HG02885 (cell line): ENCODE measurements around the gene C10orf120.

ENCODE experiments used
- ATAC-seq: cut with Tn5 transposase; IDR thresholded peaks from one replicate; pipeline ENCODE4 v1.9.1; 2021; ENCODE audit warnings: mild to moderate bottlenecking; ENCODE audit not compliant: unreplicated experiment, poor library complexity

C10orf120 gene

DNA sequence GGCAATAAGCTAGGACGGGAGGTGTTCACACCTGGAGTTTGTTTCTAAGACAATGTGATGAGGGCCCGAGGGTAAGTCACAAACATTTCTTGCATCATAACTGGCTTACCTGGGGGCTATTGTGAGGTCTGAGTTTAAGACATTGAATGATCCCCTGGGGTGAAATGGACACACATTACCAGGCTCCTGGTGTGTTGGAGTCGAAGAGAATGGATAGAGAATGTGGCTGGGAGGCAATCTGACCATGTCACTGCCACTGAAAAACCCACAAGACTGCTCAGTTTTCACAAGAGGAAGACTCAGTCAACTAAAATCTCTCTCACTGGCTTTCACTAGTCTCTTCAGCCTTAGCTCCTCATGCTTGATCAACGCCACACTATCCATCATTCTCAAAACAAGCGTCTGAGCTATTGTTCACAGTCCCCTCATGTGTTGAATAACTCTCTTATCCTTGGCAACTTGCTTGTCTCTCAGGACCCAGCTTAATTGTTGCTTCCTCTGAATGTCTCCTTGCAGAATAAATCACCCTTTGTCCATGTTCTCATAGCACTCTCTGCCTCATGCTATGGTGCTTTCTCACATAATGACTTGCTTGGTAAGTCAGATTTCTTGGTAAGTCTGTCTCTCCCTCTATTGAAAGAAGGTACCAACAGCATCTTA lies at the start of gene C10orf120:
Gene C10orf120 (minus strand): TSS at position 51 of the 660 bp plus-strand sequence. CDS start 56 bp downstream, outside the sequence.
- ATAC-seq: no peak

DNA sequence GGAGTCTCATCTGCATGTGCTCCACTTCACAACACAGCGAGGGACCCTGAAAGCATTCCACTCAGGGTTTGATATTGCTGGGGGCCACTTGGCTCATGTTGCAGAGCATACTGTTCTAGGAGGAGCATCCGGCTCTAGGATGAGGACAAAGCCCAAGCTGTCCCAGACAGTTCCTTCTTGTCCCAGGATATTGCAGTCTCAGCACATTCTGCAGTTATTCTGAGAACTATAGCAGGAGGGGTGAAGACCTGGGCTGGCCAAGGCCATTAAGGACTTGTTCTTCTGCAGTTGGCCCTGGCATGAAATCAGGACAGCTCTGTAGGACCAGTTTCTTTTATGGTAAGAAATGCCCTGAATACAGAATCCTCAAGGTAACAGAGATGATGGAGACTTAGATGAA lies 48.9 kb upstream of the C10orf120 start:
- no peak for ATAC-seq

DNA sequence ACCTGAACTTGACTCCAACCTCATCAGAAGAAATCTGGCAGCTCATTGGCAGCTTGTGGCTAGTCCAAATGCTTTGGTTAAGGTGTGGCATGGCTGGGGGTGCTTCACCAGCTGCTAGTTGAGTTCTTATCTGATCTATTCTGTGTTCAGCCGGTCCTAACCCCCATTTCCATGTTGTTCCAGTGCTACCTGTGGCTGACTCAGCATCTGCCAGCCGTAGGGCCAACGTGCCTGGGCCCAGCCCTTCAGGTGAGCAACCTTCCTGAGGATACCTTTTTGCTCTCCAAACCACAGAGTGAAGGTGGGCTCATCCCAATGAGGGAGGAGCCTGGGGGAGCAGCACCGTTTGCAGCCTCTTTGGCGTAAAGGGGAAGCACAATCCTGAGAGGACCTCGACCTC lies 46.8 kb upstream of the C10orf120 start:
- no peak for ATAC-seq

GRCh38 chr10:122744257-122744656 lies 44.6 kb upstream of the C10orf120 start:
- ATAC-seq: no peak

DNA sequence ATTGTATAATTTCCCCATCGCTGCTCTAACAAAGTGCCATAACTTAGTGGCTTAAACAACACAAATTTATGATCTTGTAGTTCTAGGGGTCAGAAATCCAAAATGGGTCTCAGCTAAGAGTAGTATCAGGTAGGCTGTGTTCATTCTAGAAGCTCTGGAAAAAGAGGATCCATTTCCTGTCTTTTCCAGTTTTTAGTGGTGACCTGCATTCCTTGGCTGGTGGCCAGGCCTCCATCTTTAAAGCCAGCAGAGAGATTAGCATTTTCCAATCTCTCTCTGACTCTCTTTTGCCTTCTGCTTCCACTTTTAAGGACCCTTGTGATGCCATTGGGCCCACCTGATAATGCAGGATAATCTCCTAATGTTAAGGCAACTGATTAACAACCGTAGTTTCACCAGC lies 41.0 kb upstream of the C10orf120 start:
- no peak for ATAC-seq

- ATAC-seq: no peak
Measured at GRCh38 chr10:122738031-122738430, 38.4 kb upstream of the C10orf120 start.

DNA sequence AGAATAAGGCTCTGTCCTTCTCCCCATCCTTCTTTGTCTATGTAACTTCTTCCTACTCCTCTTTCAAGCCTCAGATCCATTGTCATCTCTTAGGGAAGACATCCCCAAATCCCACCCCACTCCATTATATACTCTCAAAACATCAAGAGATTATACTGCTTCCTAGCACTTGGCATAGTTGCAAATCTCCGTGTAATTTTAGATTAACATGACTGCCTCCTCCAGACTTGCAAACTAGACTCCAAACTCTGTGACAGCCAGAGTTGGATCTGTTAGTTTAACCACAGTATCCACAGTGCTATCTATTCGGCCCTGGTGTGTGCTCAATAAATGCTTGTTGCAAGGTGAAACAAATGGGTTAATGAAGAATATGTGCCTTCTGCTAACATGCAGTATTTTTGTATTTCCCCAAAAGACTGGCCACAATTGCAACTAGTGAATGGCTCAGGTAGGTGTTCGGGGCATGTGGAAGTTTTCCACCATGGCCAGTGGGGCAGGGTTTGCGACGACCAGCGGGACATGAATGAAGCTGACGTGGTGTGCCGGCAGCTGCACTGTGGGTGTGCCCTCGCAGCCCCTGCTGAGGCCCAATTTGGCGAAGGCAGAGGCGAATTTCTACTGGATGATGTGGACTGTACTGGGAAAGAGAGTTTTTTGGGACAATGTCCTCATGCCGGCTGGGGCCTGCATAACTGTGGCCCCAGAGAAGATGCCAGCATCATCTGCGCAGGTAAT lies 34.5 kb upstream of the C10orf120 start:
- no peak for ATAC-seq

DNA sequence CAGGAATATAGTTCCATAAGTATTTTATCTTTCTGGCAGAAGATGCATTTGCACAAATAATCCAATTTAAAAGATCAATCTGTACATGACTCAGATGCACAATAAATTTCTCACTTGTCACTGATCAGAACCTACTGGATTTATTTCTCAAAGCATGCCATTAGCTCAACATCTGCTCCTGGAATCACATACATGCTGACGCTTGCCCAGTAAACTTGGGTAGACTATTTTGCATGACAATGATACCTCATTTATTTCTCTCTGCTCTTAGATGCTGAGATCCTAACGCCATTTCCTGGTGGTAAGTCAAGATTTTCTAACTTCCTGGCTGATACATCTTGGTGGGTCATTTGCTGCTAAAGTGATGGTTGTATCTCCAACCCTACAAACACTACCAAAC lies 33.8 kb upstream of the C10orf120 start:
- ATAC-seq: no peak

- no peak for ATAC-seq
Measured at GRCh38 chr10:122730238-122730637, 30.6 kb upstream of the C10orf120 start.

GRCh38 chr10:122729126-122729525 lies 29.5 kb upstream of the C10orf120 start:
- no peak for ATAC-seq

DNA sequence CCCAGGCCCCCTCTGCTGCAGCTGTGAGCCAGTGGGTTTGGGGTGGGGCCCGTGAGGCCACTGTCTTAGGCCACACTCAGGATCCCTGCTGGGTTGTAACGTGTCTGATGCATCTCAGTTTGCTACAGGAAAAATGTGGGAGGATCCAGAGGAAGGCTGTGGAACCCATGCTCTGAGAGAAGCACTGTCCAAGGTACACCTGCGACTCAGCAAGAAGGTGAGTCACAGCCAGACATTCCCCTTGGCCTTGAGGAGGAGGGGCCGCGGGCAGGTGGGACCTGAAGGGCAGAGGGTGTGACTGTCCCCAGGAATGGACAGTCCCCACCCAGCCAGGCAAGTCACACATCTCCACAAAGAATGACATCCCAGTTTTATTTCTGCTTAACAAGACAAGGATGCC lies 27.8 kb upstream of the C10orf120 start:
- no peak for ATAC-seq

DNA sequence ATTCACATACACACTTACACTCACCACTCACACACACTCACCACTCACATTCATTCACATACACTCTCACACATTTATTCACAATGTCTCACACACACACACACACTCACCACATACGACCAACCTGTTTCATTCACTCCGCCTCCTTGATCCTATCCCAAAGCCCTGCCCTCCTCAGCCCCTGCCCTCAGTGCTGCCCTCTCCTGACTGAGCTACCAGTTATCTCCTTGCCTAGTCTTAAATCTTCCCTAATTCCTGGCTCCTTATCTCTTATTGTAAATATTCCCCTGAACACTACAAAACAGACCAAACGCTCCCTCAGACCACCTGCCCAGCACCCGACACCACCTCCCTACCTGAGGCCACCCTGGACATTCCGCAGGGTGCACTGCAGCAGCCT lies 26.1 kb upstream of the C10orf120 start:
- no peak for ATAC-seq

DNA sequence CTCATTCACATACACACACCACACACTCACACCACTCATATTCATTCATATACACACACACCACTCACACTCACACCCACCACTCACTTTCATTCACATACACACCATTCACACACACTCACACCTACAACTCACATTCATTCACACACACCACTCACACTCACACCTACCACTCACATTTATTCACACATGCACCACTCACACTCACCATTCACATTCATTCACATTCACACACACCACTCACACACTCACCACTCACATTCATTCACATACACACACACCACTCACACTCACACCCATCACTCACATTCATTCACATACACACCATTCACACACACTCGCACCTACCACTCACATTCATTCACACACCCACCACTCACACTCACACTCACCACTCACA lies 25.4 kb upstream of the C10orf120 start:
- no peak for ATAC-seq

DNA sequence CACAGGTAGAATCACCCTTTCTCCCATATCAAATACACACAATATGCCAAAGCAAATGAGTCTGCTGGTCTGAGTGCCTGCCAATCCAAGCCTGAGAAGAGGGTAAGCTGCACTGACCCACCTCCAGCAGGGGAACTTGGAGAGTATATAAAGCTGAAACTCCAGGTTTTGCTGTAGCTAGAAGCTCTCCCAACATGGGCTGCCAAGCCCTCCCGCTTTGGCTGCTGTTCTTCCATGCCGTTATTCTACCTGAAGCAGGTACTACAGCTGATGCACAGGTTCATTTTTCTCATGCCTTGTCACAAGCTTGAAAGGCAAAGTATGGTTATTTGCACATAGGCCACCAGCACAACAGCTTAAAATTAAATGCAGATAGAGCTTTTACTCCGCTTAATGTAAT lies 21.5 kb upstream of the C10orf120 start:
- no peak for ATAC-seq

GRCh38 chr10:122716025-122716424 lies 16.4 kb upstream of the C10orf120 start:
- ATAC-seq: no peak

DNA sequence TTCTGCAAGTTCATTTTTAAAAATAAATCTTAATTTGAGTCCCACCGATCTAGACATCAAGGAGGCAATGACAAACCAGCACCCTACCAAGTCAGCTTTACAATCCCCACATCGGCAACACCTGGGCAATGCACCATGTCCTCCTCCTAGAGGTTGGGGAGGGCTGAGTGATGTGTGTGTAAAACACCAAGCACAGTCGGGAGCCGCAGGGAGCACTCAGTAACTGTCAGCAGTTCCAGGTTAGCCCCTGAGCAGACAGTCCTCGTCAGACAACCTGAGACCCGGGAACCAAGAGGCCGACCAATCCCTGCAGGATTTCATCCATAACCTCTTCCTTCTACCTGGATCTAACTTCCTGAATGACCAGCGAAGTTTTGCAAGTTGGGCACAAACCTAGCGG lies 15.9 kb upstream of the C10orf120 start:
- ATAC-seq: no peak

DNA sequence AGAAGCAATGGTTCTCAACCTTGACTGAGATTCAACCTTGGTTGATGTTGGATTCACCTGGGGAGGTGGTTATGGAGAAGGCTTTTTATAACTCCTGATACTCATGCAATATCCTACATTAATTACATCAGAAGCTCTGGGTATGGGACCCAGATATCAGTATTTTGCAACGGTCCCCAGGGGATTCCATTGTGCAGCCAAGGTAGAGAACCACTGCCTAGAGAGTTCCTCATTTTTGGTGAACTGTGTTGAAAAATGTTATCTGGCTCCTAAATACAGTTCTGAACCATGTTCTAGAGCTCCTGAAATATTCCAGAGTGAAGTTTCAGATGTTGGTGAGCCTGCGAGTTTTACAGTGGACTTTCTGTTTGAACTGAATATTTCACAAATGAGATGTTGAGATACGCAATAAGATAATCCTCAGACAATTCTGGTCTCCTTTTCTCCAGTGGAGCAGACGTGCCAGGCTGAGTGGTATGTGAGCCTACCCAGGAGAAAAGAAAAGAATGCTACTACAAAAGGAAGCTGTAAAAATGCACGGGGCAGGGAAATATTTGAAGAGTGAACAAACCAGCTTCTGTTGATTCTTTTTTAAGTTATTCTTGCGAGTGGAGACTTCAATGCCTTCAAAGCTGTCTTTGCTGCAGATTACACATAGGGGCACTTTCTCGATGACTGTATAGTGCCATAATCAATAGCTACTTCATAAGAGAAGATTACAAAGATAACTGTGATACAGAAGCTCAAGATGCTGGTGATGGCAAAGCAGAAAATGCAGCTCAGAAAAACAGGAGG lies 13.6 kb upstream of the C10orf120 start:
- ATAC-seq: no peak

DNA sequence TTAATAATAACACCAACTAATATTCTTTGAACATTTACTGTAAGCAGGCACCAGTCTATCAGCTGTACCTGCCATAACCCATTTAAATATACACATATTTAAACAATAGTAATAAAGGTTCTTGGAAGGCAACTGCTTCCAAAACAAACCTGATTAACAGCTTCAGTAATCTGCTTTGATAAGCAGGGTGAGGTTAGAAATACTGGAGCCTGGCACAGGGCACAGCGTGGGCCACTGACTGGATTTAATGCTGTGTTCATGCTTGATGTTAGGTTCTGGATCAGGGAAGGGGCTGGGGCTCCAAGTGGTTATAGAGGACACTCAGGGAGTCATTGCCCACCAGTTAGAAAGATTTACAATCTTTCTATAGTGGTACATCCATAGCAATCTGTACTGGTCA lies 10.9 kb upstream of the C10orf120 start:
- no peak for ATAC-seq

DNA sequence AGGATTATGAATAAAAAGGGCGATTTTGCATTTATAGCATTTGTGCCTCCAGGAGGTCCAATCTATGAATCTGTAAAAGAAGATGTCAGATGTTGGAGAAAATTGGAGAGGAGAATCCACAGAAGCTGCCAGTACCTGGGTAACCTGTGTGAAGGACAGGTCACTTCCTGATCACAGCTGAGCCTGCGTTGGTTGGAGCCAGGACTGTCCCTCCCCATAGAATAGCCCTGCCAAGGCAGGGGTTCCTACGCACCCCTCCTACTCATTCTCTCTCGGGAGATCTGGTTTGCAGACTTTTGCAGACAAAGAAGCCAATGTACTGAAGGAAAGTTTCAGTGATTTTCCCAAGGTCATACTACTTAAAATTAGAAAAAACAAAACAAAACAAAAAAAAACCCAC lies 10.3 kb upstream of the C10orf120 start:
- no peak for ATAC-seq

DNA sequence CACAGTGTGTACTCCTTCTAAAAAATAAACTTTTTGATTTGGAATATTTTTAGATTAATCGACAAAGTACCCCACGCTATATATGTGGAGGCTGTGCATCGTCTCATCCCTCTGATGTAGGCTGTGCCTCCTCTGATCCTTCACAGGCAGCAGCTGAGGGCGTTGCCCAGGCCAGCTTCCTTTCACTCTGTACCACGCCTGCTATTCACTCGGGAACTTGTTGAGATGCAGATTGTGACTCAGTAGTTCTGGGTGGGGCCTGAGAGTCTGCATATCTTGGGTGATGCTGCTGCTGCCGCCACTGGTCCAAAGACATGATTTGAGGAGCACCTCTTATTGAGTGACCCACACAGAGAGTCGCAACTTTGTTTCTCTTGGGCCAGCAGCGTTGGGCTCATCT lies 7.9 kb upstream of the C10orf120 start:
- no peak for ATAC-seq

GRCh38 chr10:122706947-122707346 lies 7.3 kb upstream of the C10orf120 start:
- no peak for ATAC-seq
